ENCODE data around the gene FPGS. TPM values are rescaled to one million over a fixed set of nuclear protein-coding genes. Genes with fewer than 3 reads are reported as not detected.
"Not testable (repeated sequence)": the region's sequence is repeated elsewhere in the genome, so short reads cannot be mapped to it uniquely, and the experiment has no call there.

FPGS gene
- total RNA-seq, 2 donors from 2014 or later, result 58.4 to 80.4 TPM

DNA sequence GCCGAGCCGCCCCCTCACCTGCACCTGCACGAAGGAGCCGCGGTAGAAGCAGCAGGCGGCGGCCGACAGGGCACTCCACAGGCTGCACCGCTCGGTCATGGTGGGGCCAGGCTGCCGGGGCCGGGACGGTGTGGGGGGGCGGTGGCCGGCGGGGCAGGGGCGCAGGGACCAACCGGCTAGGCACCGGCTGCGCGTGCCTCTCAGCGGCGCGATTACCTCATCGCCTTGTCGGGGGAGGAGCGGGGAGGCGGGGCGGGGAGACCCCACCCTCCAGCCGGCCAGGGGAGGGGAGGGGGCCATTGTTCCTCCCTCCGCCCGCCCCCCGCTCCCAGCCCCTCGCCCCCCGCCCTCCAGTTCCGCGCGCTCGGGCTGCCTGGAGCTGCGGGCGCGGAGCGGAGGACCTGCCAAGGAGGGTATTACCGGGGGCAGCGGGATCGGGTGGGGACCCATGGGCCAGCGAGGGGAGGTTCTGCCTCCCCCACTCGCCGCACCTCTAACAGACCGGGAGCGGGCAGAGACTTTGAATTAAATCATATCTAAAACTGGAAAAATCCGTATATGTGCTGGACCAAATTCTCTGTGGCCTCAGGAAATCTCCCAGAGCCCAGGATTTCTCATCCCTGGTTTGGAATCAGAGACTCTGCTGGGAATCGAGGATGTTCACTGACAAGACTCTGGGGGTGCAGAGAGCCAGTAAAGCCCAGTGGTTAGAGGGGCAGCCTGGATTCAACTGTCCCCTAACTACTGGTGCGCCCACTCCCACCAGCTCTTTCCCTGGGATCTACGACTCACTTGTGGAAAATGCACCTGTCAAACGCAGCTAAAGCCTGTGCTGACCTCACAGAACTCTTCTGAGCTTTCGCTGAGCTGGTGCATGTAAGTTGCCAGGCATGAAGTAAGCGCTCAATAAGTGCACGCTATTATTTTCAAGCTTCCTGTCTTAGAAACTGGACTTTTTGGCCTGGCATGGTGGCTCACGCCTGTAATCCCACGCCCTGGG, 47.3 kb upstream of the FPGS start:
- H3K27ac ChIP-seq, result no peak overlapping the region
- intact Hi-C loops (cut with DNase I), result no loop called here
- no peak for TF ChIP-seq POLR2A (IDR thresholded peaks at IDR 0.05)
- TF ChIP-seq, protein P1, sequence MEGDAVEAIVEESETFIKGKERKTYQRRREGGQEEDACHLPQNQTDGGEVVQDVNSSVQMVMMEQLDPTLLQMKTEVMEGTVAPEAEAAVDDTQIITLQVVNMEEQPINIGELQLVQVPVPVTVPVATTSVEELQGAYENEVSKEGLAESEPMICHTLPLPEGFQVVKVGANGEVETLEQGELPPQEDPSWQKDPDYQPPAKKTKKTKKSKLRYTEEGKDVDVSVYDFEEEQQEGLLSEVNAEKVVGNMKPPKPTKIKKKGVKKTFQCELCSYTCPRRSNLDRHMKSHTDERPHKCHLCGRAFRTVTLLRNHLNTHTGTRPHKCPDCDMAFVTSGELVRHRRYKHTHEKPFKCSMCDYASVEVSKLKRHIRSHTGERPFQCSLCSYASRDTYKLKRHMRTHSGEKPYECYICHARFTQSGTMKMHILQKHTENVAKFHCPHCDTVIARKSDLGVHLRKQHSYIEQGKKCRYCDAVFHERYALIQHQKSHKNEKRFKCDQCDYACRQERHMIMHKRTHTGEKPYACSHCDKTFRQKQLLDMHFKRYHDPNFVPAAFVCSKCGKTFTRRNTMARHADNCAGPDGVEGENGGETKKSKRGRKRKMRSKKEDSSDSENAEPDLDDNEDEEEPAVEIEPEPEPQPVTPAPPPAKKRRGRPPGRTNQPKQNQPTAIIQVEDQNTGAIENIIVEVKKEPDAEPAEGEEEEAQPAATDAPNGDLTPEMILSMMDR (IDR thresholded peaks at IDR 0.05), result no peak
- H3K27me3 ChIP-seq, result peaks cover 0 to 15% of the 10 kb centered on the region in 2 donors
- 17 to 61% methylated on average over 9 to 49 of the region's 61 CpGs for WGBS, 2 donors
- ATAC-seq (peak; percentile 25), DNase-seq (no peak)
- H3K4me3 ChIP-seq, result no peak overlapping the region
- no peaks in the 10 kb centered on the region for H3K36me3 ChIP-seq (replicated peaks in 1 of 2; ENCODE audit: insufficient read depth in 1 of 2, low read depth in 2 of 2)
- no peaks in the 10 kb centered on the region for H3K9me3 ChIP-seq
- H3K4me1 ChIP-seq, result peaks cover 7% of the 10 kb centered on the region

DNA sequence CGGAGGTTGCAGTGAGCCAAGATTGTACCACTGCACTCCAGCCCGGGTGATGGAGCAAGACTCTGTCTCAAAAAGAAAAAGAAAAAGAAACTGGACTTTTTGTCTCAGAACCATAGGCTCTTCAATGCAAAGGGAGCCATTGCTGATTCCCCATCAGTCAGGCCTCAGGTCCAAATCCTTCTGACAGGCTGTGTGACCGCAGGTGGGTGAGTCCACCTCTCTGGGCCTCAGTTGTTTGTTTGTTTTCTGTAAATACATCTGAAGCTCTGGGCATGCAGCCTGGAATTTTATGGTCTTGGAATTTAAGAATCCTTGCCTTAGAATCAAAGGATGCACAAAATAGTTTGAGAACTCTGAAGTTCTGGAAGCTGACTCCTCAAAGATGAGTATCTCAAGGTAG, 46.4 kb upstream of the FPGS start:
- H3K27ac ChIP-seq, result no peak overlapping the region
- no peak for ATAC-seq
- 81 to 86% methylated on average over 3 of the region's 3 CpGs for WGBS, 2 donors
- peaks cover 0 to 15% of the 10 kb centered on the region in 2 donors for H3K27me3 ChIP-seq
- no peaks in the 10 kb centered on the region for H3K9me3 ChIP-seq
- H3K4me3 ChIP-seq, result no peak overlapping the region
- DNase-seq, result no peak
- intact Hi-C loops (cut with DNase I), result no loop called here
- no peaks in the 10 kb centered on the region for H3K36me3 ChIP-seq (replicated peaks in 1 of 2; ENCODE audit: insufficient read depth in 1 of 2, low read depth in 2 of 2)
- TF ChIP-seq, protein P1 (IDR thresholded peaks at IDR 0.05), result no peak
- no peak for TF ChIP-seq POLR2A (IDR thresholded peaks at IDR 0.05)
- peaks cover 7% of the 10 kb centered on the region for H3K4me1 ChIP-seq

DNA sequence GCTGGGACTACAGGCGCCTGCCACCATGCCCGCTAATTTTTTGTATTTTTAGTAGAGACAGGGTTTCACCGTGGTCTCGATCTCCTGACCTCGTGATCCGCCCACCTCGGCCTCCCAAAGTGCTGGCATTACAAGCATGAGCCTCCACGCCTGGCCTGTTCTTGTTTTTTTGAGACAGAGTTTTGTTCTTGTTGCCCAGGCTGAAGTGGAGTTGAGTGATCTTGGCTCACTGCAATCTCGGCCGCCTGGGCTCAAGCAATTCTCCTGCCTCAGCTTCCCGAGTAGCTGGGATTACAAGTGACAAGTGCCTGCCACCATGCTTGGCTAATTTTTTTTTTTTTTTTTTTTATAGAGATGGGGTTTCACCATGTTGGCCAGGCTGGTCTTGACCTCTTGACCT, 45.9 kb upstream of the FPGS start:
- H3K27me3 ChIP-seq, result peaks cover 0 to 15% of the 10 kb centered on the region in 2 donors
- H3K4me3 ChIP-seq; DNase-seq; ATAC-seq; intact Hi-C loops (cut with DNase I); H3K9me3 ChIP-seq; H3K27ac ChIP-seq; H3K4me1 ChIP-seq; H3K36me3 ChIP-seq (replicated peaks in 1 of 2; ENCODE audit: insufficient read depth in 1 of 2, low read depth in 2 of 2): not testable (repeated sequence)
- 69 to 71% methylated on average over 11 of the region's 11 CpGs for WGBS, 2 donors

DNA sequence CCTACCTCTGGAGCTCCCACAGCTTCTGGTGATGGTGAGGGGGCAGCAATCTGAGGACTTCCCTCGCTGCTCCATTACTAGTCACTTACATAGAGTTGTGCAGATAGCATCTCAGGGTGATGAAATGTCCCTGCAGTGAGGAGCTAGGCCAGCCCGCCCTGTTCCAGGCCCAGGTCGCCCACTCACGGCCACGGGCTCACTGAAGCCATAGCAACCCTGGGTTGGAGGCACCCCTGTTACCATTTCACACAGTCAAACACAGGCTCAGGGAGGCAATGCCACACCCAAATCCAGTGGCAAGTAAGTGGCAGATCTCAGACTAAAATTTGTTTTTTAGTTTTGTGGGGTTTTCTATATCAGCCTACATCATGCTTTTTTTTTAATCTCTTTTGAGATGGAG, 43.8 kb upstream of the FPGS start:
- ATAC-seq, result no peak
- Histone ChIP-seq H3K27me3 (peaks cover 0 to 11% of the 10 kb centered on the region in 2 donors), H3K4me3 (no peak overlapping the region), H3K4me1 (peaks cover 7% of the 10 kb centered on the region), H3K36me3 (replicated peaks in 1 of 2; ENCODE audit: insufficient read depth in 1 of 2, low read depth in 2 of 2) (no peaks in the 10 kb centered on the region), H3K27ac (no peak overlapping the region), H3K9me3 (no peaks in the 10 kb centered on the region)
- WGBS, 2 donors, result 75 to 95% methylated on average over 4 to 5 of the region's 5 CpGs
- TF ChIP-seq, protein P1 (IDR thresholded peaks at IDR 0.05), result no peak
- no peak for TF ChIP-seq POLR2A (IDR thresholded peaks at IDR 0.05)
- no peak for DNase-seq
- intact Hi-C loops (cut with DNase I), result no loop called here

DNA sequence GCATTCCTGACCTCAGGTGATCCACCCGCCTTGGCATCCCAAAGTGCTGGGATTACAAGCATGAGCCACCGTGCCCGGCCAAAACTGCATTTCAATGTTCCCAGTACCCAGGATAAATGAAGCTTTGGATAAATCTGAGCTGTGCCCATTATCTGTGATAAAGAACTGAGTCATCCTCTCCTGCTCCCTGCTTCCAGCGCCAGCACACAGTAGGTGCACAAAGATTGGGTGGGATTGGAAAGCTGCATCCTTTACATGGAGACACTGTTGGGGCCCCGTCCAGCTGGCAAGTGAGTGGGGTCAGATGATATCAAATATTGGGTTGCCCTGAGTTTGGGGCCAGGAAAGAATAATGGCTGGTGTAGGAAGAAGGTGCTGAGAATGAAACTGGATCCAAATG, 41.6 kb upstream of the FPGS start:
- Histone ChIP-seq H3K27ac (no peak overlapping the region), H3K27me3 (no peaks in the 10 kb centered on the region), H3K36me3 (replicated peaks in 1 of 2; ENCODE audit: insufficient read depth in 1 of 2, low read depth in 2 of 2) (no peaks in the 10 kb centered on the region), H3K9me3 (no peaks in the 10 kb centered on the region), H3K4me1 (no peaks in the 10 kb centered on the region), H3K4me3 (no peak overlapping the region)
- 56 to 75% methylated on average over 3 to 5 of the region's 5 CpGs for WGBS, 2 donors
- ATAC-seq, result no peak
- no peak for DNase-seq
- intact Hi-C loops (cut with DNase I), result no loop called here
- no peak for TF ChIP-seq POLR2A (IDR thresholded peaks at IDR 0.05)
- TF ChIP-seq, protein P1 (IDR thresholded peaks at IDR 0.05), result no peak

All from body of pancreas (tissue), 4 donors.